Stimulated activated CD4-positive, alpha-beta T cell treated with anti-CD3 and anti-CD28 coated beads, Interleukin-1b, Interleukin-23, amount 100 ng/mL, for 24 hours (primary cell): ENCODE data around the gene C17orf100.
A peak's percentile ranks its signal among the peaks of the same experiment; 100 is the strongest.
"Not testable (repeated sequence)": the region's sequence is repeated elsewhere in the genome, so short reads cannot be mapped to it uniquely, and the experiment has no call there.

Experiments used
- DNase-seq, 4 experiments: peaks; one replicate each; pipeline ENCODE4 v3.0.0-alpha.2; 2020; ENCODE audit warnings: low read depth in 4 of 4, low spot score in 1 of 4

Gene C17orf100

DNA sequence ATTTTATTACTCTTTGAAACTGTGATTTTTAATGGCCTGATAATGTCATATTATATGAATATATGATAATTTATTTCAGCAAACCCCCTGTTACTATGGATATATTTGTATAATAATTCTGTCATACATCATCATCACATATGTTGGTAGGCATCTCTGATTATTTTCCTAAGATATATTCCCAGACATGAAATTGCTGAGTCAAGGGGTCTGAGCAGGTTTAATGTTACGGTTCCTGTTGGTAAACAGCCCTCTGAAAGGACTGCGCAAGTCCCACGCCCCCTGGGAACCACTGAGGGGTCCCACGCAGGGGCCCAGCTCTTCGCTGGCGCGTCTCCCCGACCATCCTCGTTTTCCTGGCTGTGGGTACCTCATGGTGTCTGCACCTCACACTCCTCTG lies 37.4 kb downstream of the C17orf100 start:
- DNase-seq: no peak

DNA sequence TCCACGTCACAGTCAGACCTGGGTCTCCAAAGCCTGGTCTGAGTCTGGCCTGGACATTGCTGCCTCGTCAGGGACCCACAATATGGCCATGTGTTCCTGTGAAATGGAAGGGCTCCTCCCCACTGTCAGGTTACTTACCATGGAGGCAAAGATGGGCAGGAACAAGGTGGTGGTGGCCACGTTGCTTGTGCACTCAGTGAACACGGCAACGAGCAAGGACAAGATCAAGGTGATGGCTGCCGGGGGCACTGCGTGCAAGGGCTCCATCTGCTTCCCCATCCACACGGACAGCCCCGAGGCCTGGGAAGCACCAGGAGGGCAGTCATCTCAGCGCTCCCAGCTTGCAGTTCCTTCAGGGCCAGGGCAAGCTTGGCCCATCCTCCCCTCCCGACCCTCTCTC lies 39.1 kb downstream of the C17orf100 start:
- no peak for DNase-seq

DNA sequence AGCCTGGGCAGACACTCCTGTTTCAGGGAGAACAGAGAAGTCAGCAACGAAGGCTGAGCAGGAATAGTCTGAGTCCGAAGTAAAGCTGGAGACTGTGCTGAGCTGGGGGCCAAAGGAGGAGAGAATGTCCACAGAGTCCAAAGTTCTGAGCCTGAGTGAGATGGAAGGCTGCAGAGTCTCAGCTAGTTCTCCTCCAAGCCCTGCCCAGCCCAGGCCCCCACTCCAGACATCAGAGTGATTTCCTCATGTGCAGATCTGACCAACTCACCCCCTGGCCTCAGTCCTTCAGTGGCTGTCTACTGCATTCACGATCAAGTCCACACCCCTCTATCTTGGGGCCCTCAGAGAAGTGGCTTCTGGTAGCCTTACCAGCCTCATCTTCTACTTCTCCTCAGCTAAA lies 40.0 kb downstream of the C17orf100 start:
- no peak for DNase-seq

DNA sequence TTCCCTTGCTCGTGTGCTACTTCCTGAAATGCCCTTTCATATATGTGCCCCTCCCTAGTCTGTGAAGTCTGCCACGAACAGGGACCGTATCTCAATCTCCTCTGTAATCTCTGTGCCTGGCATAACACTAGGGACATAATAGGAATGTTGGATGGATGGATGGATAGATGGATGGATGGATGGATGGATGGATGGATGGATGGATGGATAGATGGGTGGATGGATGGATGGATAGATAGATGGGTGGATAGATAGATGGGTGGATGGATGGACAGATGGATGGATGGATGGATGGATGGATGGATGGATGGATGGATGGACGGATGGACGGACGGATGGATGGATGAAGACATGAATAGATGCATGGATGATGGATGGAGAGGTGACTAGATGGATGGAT lies 40.4 kb downstream of the C17orf100 start:
- DNase-seq: not testable (repeated sequence)

DNA sequence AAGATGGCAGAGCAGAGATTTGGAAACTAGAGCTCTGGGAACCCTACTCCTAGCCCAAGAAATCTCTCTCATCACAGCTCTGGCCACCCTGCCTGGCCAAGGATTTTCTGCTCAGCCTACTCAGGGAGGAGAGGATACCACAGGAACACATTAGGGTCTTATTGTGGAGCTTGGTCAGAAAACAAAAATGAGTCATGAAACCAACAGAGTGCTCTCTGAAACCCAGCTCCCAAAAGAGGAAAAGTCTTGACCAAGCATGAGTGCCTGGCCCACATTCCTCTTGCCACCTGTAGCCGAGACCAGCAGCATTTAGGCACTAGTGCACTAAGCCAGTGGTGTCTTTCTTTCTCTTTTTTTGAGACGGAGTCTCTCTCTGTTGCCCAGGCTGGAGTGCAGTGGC lies 43.5 kb downstream of the C17orf100 start:
- DNase-seq: no peak

DNA sequence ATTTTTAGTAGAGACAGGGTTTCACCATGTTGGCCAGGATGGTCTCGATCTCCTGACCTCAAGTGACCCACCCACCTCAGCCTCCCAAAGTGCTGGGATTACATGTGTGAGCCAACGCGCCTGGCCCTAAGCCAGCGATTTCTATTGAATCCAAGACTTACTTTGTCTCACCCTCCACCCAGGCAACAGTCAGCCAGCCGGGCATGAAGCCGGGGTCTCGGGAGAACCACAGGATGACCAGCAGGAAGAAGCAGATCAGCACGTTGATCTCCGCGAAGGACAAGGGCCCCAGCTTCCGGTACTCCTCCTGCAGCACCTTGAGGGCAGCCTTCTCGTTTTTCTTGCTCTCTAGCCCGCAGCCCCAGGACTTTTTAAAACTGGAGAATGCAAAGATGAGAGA lies 44.0 kb downstream of the C17orf100 start:
- no peak for DNase-seq

DNA sequence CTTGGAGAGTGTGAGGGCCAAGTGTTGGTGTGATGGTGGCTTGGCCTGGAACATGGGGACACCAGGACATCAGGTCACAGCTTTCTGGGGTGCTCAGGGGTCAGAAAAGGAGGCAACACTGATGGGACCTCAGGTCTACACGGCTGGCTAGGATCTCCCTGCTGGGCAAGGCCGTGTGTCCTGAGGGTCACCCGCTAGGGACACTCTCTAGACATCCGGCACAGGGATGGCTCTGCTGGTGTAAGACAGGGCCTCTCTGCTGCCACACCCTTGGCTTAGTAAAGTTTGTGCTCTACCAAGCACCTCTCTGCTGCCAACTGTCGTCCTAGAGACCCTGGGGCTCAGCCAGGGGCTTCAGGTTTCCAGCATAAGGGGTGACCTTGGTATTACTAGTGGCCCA lies 45.3 kb downstream of the C17orf100 start:
- no peak for DNase-seq

DNA sequence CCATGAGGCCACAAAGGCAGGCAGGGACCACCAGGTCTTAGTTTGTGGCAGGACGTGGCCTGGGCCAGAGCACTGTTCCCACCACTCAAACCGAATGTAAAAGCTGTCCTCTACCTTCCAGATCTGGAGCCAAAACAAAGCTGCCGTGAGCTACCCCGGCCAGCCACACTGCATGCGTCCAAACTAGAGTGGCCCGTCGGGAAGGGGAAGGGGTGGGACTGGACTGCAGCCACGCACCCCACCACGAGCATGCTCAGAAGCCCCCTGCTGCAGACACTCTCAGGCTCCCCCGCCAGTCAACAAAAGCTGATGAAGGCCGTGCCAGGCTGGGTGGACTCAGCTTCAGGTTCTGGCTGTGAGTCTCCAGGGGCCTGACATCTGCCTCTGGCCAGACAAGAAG lies 46.4 kb downstream of the C17orf100 start:
- DNase-seq: no peak

DNA sequence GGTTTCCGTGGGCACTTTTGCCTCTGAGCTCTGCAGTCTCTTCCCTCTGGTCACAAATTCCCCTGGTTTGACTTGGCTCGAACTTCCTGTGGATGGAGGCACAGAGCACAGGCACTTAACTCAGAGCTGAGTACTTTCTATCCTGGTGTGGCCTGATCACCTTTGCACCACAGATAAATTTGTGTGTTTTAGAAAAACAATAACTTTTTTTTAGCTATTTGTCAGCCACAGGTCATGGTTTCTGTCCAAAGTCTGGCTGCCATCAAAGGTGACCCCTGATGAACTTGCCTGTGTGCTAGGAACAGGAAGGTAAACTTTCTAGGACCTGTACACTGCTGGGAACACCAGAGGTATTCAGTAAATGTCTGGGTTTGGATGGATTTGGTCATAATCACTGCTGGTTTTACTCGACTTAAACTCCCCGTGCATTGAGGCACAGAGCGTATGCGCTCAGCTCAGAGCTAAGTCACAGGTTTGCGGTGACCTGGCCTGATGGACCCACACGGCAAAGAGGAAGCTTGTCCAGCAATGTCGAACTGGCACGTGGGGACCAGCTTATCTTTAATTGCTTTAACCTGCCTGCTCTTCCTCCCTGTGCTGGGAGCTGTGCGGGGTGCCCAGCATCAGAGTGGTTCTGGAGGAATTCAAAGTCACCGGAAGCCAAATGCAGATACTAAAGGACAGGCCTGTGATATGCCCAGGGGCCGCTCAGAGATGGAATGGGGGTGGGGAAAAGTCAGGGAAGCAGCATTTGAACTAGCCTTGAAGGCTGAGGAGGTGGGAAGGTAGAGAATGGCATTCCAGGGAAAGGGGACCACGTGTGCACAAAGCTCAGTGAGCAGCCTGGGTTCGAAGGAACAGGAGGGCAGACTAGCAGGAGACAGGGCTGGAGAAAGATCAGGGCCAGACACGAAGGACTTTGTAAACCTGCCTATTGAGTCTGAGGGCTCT lies 48.7 kb downstream of the C17orf100 start:
- no peak for DNase-seq

DNA sequence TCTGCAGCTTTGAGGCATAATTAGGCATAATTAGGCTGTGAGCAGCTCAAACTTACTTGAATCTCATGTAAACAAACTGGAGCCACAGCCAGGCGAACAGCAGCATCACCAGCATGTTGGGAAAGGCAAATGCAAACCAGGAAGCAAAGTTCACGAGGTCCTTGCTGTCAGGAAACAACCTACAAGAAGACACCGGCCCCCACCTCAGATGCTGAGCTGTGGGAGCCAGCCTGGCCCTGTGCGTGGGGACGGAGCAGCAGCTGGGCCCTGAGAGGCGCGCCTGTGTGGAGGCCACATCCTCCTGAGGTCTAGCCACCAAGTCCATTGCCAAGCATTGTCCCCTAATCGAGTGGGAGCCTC lies 49.4 kb downstream of the C17orf100 start:
- no peak for DNase-seq

DNA sequence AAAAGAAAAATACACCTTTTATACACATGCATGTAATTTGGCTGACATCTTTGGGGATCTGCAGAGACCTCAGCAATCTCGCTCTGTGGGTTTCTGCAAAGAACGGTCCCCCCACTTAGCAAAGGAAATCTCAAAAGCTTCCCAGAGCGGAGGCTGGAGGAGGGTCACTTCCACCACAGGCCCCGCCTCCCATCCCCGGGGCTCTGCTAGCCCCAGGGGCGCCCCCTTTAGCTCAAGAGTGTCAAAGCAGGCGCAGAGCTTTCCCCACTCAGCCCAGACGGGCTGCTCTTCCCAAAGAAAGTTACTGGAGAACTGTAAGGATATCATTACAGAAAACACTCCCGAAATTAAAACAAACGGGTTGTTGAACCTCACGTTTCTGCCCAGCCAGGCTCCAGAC lies 50.2 kb downstream of the C17orf100 start:
- peak in 3 of 4 experiments; percentile 12 to 39 (median 13) for DNase-seq

DNA sequence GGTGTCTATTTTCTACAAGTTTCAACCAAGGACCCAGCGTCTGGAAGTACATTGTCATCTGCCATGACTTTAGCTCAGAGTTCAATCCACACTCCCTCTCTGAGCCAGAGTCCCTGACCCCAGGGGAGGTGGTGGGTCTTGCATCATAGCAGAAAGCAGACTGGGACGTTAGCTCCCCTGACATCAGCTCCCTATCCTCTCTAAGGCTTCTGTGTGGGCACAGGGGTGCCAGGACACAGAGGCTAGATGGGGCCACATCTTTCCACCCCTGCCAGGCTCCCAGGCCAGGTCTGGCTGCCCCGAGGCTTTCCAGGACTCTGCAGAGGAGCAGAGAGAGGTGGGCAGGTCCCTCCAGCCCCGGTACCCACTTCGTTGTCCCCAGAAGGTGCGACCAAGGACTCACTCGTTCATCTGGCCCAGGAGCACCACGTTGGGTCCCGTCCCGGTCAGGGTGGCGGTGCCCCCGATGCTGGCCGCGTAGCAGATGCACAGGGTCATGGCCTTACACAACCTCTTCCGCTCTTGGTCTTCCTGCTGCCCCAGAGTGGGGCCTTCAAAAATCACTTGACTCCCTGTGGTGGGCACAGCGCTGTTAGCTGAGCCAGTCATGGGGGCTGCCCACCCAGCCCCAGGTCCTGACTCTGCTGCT lies 51.1 kb downstream of the C17orf100 start:
- no peak for DNase-seq
